ENCODE data around the gene HSD17B8.

GRCh38 chr6:33194431-33194979 is 9.9 kb upstream of the HSD17B8 start:
- TF ChIP-seq, protein P1, sequence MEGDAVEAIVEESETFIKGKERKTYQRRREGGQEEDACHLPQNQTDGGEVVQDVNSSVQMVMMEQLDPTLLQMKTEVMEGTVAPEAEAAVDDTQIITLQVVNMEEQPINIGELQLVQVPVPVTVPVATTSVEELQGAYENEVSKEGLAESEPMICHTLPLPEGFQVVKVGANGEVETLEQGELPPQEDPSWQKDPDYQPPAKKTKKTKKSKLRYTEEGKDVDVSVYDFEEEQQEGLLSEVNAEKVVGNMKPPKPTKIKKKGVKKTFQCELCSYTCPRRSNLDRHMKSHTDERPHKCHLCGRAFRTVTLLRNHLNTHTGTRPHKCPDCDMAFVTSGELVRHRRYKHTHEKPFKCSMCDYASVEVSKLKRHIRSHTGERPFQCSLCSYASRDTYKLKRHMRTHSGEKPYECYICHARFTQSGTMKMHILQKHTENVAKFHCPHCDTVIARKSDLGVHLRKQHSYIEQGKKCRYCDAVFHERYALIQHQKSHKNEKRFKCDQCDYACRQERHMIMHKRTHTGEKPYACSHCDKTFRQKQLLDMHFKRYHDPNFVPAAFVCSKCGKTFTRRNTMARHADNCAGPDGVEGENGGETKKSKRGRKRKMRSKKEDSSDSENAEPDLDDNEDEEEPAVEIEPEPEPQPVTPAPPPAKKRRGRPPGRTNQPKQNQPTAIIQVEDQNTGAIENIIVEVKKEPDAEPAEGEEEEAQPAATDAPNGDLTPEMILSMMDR (IDR thresholded peaks at IDR 0.05): no peak
- TF ChIP-seq POLR2A (IDR thresholded peaks at IDR 0.05): no peak
